HepG2 (cell line): ENCODE data around the gene UNG. TPM values are rescaled to one million over a fixed set of nuclear protein-coding genes. Genes with fewer than 3 reads are reported as not detected.
A peak's percentile ranks its signal among the peaks of the same experiment; 100 is the strongest.

Experiments
- ATM ChIP-seq: fragments of 450-650 bp; IDR thresholded peaks from 2 replicates; pipeline ENCODE4 v1.7.1; 2017; ENCODE audit warnings: mild to moderate bottlenecking, borderline replicate concordance
- BORCS8-MEF2B ChIP-seq: sonication (generic); formaldehyde crosslinking; IDR thresholded peaks from 2 replicates; pipeline ENCODE4 v1.8.0; 2022; ENCODE audit warnings: mild to moderate bottlenecking, missing genetic modification reagents
- CREB1 ChIP-seq, 2 experiments: fragments of 450-650 bp in 1 of 2; IDR thresholded peaks; 2 replicates each; pipeline ENCODE4 v1.6.1; 2016 to 2017; ENCODE audit warnings: control low read depth in 1 of 2, mild to moderate bottlenecking in 1 of 2, missing compliant biosample characterization in 1 of 2, missing genetic modification characterization in 1 of 2
- EZH2 ChIP-seq: conservative IDR thresholded peaks from 2 replicates; pipeline ENCODE4 v1.6.1; 2012; ENCODE audit warnings: mild to moderate bottlenecking, low read depth, low read length, moderate library complexity
- FOXA3 ChIP-seq: IDR thresholded peaks from 2 replicates; pipeline ENCODE4 v1.6.1; 2016; ENCODE audit warnings: missing genetic modification reagents, missing compliant biosample characterization
- HDAC6 ChIP-seq: fragments of 200-600 bp; sonication (generic); IDR thresholded peaks from 2 replicates; pipeline ENCODE4 v1.7.0; 2017; ENCODE audit warnings: mild to moderate bottlenecking, antibody characterized with exemption, low read length, low read depth
- RAD21 ChIP-seq: fragments of 450-650 bp; formaldehyde crosslinking; IDR thresholded peaks from 2 replicates; pipeline ENCODE4 v1.5.0; 2020; ENCODE audit warnings: mild to moderate bottlenecking
- RNF2 ChIP-seq: fragments of 450-650 bp; conservative IDR thresholded peaks from 2 replicates; pipeline ENCODE4 v1.6.1; 2016; ENCODE audit warnings: low read depth
- SRSF4 ChIP-seq: fragments of 200-400 bp; formaldehyde crosslinking; IDR thresholded peaks from one replicate; pipeline ENCODE4 v1.6.1; 2018; ENCODE audit warnings: mild to moderate bottlenecking, low read depth, low read length, moderate library complexity; ENCODE audit not compliant: poor library complexity, severe bottlenecking
- SUZ12 ChIP-seq: fragments of 150-350 bp; IDR thresholded peaks from 2 replicates; pipeline ENCODE4 v1.6.1; 2014; ENCODE audit warnings: low read depth, low read length
- TAF15 ChIP-seq: fragments of 200-400 bp; formaldehyde crosslinking; IDR thresholded peaks from one replicate; pipeline ENCODE4 v1.6.1; 2018; ENCODE audit warnings: mild to moderate bottlenecking, low read depth, low read length; ENCODE audit not compliant: poor library complexity, severe bottlenecking
- TGIF2 ChIP-seq: IDR thresholded peaks from 2 replicates; pipeline ENCODE4 v1.6.1; 2016; ENCODE audit warnings: control low read depth, missing compliant biosample characterization
- THYN1 ChIP-seq: sonication (generic); formaldehyde crosslinking; IDR thresholded peaks from 2 replicates; pipeline ENCODE4 v1.8.1; 2023; ENCODE audit warnings: low read depth, mild to moderate bottlenecking, moderate library complexity, missing genetic modification reagents, borderline replicate concordance
- ZFP36L1 ChIP-seq: sonication (generic); formaldehyde crosslinking; IDR thresholded peaks from 2 replicates; pipeline ENCODE4 v1.8.0; 2022; ENCODE audit warnings: mild to moderate bottlenecking, missing genetic modification reagents, moderate library complexity
- ZFX ChIP-seq: sonication (generic); formaldehyde crosslinking; IDR thresholded peaks from 2 replicates; pipeline ENCODE4 v1.4.0; 2020; ENCODE audit warnings: mild to moderate bottlenecking, low read depth, missing genetic modification reagents, moderate library complexity
- ZNF124 ChIP-seq: sonication (generic); formaldehyde crosslinking; IDR thresholded peaks from 2 replicates; pipeline ENCODE4 v1.4.0; 2020; ENCODE audit warnings: missing genetic modification reagents
- ZNF33B ChIP-seq: sonication (generic); formaldehyde crosslinking; IDR thresholded peaks from 2 replicates; pipeline ENCODE4 v1.5.1; 2020; ENCODE audit warnings: mild to moderate bottlenecking, missing genetic modification reagents
- ZNF343 ChIP-seq: sonication (generic); formaldehyde crosslinking; IDR thresholded peaks from 2 replicates; pipeline ENCODE4 v1.4.0; 2020; ENCODE audit warnings: mild to moderate bottlenecking, missing genetic modification reagents
- ZNF367 ChIP-seq: sonication (generic); formaldehyde crosslinking; IDR thresholded peaks from 2 replicates; pipeline ENCODE4 v1.4.0; 2020; ENCODE audit warnings: missing genetic modification reagents, borderline replicate concordance
- ZNF558 ChIP-seq: sonication (generic); formaldehyde crosslinking; IDR thresholded peaks from 2 replicates; pipeline ENCODE4 v1.9.0; 2022; ENCODE audit warnings: mild to moderate bottlenecking, missing genetic modification reagents, borderline replicate concordance
- ZNF567 ChIP-seq: sonication (generic); formaldehyde crosslinking; IDR thresholded peaks from 2 replicates; pipeline ENCODE4 v1.8.1; 2023; ENCODE audit warnings: mild to moderate bottlenecking, missing genetic modification reagents, borderline replicate concordance
- ZNF724P ChIP-seq: sonication (generic); formaldehyde crosslinking; IDR thresholded peaks from 2 replicates; pipeline ENCODE4 v1.8.0; 2022; ENCODE audit warnings: missing genetic modification reagents, borderline replicate concordance
- polyA plus RNA-seq, 8 experiments: library from polyadenylated mRNA; depleted of rRNA in 3 of 8; stranded (reverse) in 7 of 8; unstranded in 1 of 8; fragments of >200 nt; fragmentation: Illumina TruSeq in 4 of 8; extraction: Trizol in 4 of 8; gene quantifications; 2 replicates each; pipeline versions ENCODE4 v1.2.1 to v1.2.3, GENCODE V29; 2011 to 2016; ENCODE audit warnings: low read depth in 4 of 8, missing spikeins in 1 of 8, mixed read lengths in 1 of 8; ENCODE audit not compliant: insufficient read depth in 1 of 8
- total RNA-seq, 5 experiments: library from RNA; depleted of rRNA; stranded (reverse); fragments of >200 nt; fragmentation: Illumina TruSeq; extraction: Trizol; gene quantifications; 2 replicates each; pipeline ENCODE4 v1.2.3, GENCODE V29; 2016; ENCODE audit warnings: low read depth in 1 of 5
- TF ChIP-seq, protein P1 (sequence below): sonication (generic); formaldehyde crosslinking; IDR thresholded peaks from 2 replicates; pipeline ENCODE4 v1.5.0; 2020; ENCODE audit warnings: missing genetic modification reagents
- TF ChIP-seq, protein P2 (sequence below): sonication (generic); formaldehyde crosslinking; IDR thresholded peaks from 2 replicates; pipeline ENCODE4 v1.8.1; 2023; ENCODE audit warnings: missing genetic modification reagents, mild to moderate bottlenecking, borderline replicate concordance
- TF ChIP-seq, protein P3 (sequence below): sonication (generic); formaldehyde crosslinking; IDR thresholded peaks from 2 replicates; pipeline ENCODE4 v1.5.0; 2020; ENCODE audit warnings: missing genetic modification reagents, mild to moderate bottlenecking, borderline replicate concordance
- TF ChIP-seq, protein P4 (sequence below): sonication (generic); formaldehyde crosslinking; IDR thresholded peaks from 2 replicates; pipeline ENCODE4 v1.4.0; 2020; ENCODE audit warnings: missing genetic modification reagents, borderline replicate concordance

The UNG gene
- total and polyA plus RNA-seq, 2 of the 13 experiments (the other 11 are each of a cell fraction or from before 2014, with no cell fraction given), result 23.3 to 114 TPM

DNA sequence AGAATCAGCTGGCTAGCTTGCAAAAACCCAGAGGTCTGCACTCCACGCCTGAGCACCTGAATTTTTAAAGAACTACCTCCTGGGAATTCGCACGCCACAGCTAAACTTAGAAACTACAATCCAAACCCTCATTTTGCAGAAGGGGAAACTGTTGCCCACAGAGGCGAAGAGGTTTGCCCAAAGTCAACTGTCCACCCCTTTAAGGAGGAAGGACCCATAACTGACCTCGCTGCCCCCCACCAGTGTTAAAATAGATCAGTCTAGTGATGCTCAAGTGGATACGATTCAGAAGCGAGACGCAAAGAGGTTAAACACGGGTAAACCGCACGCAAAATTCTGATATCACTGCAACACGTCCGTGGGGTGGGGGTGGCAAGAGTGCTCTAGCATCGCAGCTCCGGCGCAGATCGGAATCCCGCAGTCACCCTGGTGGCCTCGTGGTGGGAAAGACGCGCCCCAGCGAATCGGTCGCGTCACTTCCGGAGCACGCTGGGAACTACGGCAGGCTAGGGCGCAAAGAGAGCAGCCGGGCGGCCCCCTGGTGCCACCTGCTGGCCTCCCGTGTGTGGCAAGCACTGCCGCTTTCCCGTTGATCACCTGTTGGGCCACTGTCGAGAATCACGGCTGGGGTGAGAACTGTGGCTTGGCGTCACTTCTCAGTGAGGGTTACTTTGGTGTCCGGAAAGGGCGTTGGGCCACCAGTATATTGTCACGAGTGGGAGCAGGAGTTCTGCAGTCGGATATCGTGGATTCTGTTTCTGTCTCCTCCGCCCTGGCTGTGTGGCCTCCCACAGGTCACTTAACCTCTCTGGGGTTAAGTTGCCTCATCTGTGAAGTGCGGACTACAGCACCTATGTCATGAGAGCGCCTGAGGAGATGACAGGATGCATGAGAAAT, 4.1 kb upstream of the UNG start, which contains the start of gene ALKBH2 (continued):
- TF ChIP-seq, protein P1, sequence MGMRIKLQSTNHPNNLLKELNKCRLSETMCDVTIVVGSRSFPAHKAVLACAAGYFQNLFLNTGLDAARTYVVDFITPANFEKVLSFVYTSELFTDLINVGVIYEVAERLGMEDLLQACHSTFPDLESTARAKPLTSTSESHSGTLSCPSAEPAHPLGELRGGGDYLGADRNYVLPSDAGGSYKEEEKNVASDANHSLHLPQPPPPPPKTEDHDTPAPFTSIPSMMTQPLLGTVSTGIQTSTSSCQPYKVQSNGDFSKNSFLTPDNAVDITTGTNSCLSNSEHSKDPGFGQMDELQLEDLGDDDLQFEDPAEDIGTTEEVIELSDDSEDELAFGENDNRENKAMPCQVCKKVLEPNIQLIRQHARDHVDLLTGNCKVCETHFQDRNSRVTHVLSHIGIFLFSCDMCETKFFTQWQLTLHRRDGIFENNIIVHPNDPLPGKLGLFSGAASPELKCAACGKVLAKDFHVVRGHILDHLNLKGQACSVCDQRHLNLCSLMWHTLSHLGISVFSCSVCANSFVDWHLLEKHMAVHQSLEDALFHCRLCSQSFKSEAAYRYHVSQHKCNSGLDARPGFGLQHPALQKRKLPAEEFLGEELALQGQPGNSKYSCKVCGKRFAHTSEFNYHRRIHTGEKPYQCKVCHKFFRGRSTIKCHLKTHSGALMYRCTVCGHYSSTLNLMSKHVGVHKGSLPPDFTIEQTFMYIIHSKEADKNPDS, result no peak; the same call in 1 of the 2 replicates
- peak; percentile 98 for TF ChIP-seq BORCS8-MEF2B (CRISPR knock-in tag)
- TF ChIP-seq SRSF4, result no peak
- peak; percentile 97; the same call in 1 of the 2 replicates for TF ChIP-seq ZNF724P
- peak; percentile 91 for TF ChIP-seq CREB1 (IDR thresholded peaks at IDR 0.05)
- TF ChIP-seq CREB1 (CRISPR knock-in tag; IDR thresholded peaks at IDR 0.05), result peak; percentile 97
- TF ChIP-seq SUZ12, result no peak
- TF ChIP-seq ZNF33B (CRISPR knock-in tag), result peak; percentile 92
- TF ChIP-seq THYN1 (CRISPR knock-in tag), result peak; percentile 55; the same call in 1 of the 2 replicates
- TF ChIP-seq TAF15, result no peak
- TF ChIP-seq TGIF2 (CRISPR knock-in tag), result peak; percentile 98
- peak; percentile 93 for TF ChIP-seq ZNF567 (CRISPR knock-in tag)
- TF ChIP-seq ZFP36L1 (CRISPR knock-in tag), result peak; percentile 96; the same call in 1 of the 2 replicates
- TF ChIP-seq ZFX, result peak; percentile 63
- TF ChIP-seq FOXA3 (CRISPR knock-in tag), result peak; percentile 73
- no peak for TF ChIP-seq EZH2
- TF ChIP-seq ZNF343 (CRISPR knock-in tag), result peak; percentile 96
- peak; percentile 100 for TF ChIP-seq RAD21
- TF ChIP-seq ATM, result no peak
- 0 out of 2 replicates have a peak, but pooled peaks have one; percentile 71 for TF ChIP-seq ZNF367 (CRISPR knock-in tag)
- TF ChIP-seq ZNF124 (CRISPR knock-in tag), result peak; percentile 94
- TF ChIP-seq, protein P2, sequence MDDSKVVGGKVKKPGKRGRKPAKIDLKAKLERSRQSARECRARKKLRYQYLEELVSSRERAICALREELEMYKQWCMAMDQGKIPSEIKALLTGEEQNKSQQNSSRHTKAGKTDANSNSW (CRISPR knock-in tag), result peak; percentile 94; the same call in 1 of the 2 replicates
- peak; percentile 98; the same call in 1 of the 2 replicates for TF ChIP-seq ZNF558 (CRISPR knock-in tag)
- no peak for TF ChIP-seq HDAC6
- TF ChIP-seq RNF2, result peak; percentile 95
- TF ChIP-seq, protein P3, sequence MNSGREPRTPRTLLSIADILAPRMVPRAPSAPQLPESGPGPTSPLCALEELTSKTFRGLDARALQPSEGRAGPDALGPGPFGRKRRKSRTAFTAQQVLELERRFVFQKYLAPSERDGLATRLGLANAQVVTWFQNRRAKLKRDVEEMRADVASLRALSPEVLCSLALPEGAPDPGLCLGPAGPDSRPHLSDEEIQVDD, result peak; percentile 74; the same call in 1 of the 2 replicates
- TF ChIP-seq, protein P4, sequence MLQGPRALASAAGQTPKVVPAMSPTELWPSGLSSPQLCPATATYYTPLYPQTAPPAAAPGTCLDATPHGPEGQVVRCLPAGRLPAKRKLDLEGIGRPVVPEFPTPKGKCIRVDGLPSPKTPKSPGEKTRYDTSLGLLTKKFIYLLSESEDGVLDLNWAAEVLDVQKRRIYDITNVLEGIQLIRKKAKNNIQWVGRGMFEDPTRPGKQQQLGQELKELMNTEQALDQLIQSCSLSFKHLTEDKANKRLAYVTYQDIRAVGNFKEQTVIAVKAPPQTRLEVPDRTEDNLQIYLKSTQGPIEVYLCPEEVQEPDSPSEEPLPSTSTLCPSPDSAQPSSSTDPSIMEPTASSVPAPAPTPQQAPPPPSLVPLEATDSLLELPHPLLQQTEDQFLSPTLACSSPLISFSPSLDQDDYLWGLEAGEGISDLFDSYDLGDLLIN (CRISPR knock-in tag), result peak; percentile 23; the same call in 1 of the 2 replicates
